ENCODE data around the gene CAPZA1.

Gene CAPZA1

GRCh38 chr1:112717263-112717873 lies 97.7 kb downstream of the CAPZA1 start:
- no peak for DNase-seq

- peak; percentile 56 for DNase-seq
Measured at GRCh38 chr1:112718691-112719418, 99.2 kb downstream of the CAPZA1 start.

- no peak for DNase-seq
Measured at GRCh38 chr1:112719706-112720105, 100.1 kb downstream of the CAPZA1 start.

GRCh38 chr1:112720800-112721199 lies 101.2 kb downstream of the CAPZA1 start:
- no peak for DNase-seq
